HG03457 (cell line): ENCODE measurements around the gene POU5F1.
"Not testable (repeated sequence)": the region's sequence is repeated elsewhere in the genome, so short reads cannot be mapped to it uniquely, and the experiment has no call there.

ENCODE experiments used
- ATAC-seq: cut with Tn5 transposase; IDR thresholded peaks from one replicate; pipeline ENCODE4 v1.9.1; 2021; ENCODE audit warnings: moderate number of reproducible peaks; ENCODE audit not compliant: unreplicated experiment

POU5F1 gene

GRCh38 chr6:31170600-31170881 lies at the start of gene POU5F1:
Gene POU5F1, minus strand, starts transcription at chr6:31170682. Its CDS starts 62 bp downstream, at chr6:31170620.
- ATAC-seq: no peak

- ATAC-seq: no peak
Observed at GRCh38 chr6:31216208-31216898, 45.9 kb upstream of the POU5F1 start.

- not testable (repeated sequence) for ATAC-seq
Observed at GRCh38 chr6:31215216-31215615, 44.7 kb upstream of the POU5F1 start.

GRCh38 chr6:31214516-31214915 lies 44.0 kb upstream of the POU5F1 start:
- ATAC-seq: no peak

GRCh38 chr6:31210741-31211532 lies 40.5 kb upstream of the POU5F1 start:
- no peak for ATAC-seq

GRCh38 chr6:31210123-31210522 lies 39.6 kb upstream of the POU5F1 start:
- no peak for ATAC-seq

- ATAC-seq: no peak
Observed at GRCh38 chr6:31209137-31209536, 38.7 kb upstream of the POU5F1 start.

GRCh38 chr6:31208506-31208905 lies 38.0 kb upstream of the POU5F1 start:
- no peak for ATAC-seq

GRCh38 chr6:31205638-31206037 lies 35.2 kb upstream of the POU5F1 start:
- ATAC-seq: no peak

- no peak for ATAC-seq
Observed at GRCh38 chr6:31204751-31205145, 34.3 kb upstream of the POU5F1 start.

GRCh38 chr6:31203345-31203979 lies 33.0 kb upstream of the POU5F1 start:
- ATAC-seq: peak; percentile 38

GRCh38 chr6:31202259-31203166 lies 32.0 kb upstream of the POU5F1 start:
- no peak for ATAC-seq

- ATAC-seq: not testable (repeated sequence)
Observed at GRCh38 chr6:31199105-31199452, 28.6 kb upstream of the POU5F1 start.

GRCh38 chr6:31197559-31198305 lies 27.2 kb upstream of the POU5F1 start:
- peak; percentile 53 for ATAC-seq

GRCh38 chr6:31196251-31197022 lies 26.0 kb upstream of the POU5F1 start:
- ATAC-seq: not testable (repeated sequence)

GRCh38 chr6:31195308-31195979 lies 25.0 kb upstream of the POU5F1 start:
- not testable (repeated sequence) for ATAC-seq

- ATAC-seq: no peak
Observed at GRCh38 chr6:31194061-31194834, 23.8 kb upstream of the POU5F1 start.

- ATAC-seq: no peak
Observed at GRCh38 chr6:31193206-31193605, 22.7 kb upstream of the POU5F1 start.
